Testis (tissue), 3 donors: Measurements from ENCODE around the gene SDC3. TPM values are rescaled to one million over a fixed set of nuclear protein-coding genes. Genes with fewer than 3 reads are reported as not detected.
"Not testable (repeated sequence)": the region's sequence is repeated elsewhere in the genome, so short reads cannot be mapped to it uniquely, and the experiment has no call there.

Source experiments
- DNase-seq: peaks from one replicate; pipeline ENCODE4 v3.0.0-alpha.2; 2019
- H3K27ac ChIP-seq, 2 donors: fragments of 200-600 bp; sonication (generic); one replicate each; pipeline ENCODE4 v1.5.1; 2019
- H3K27me3 ChIP-seq: fragments of 200-600 bp; sonication (generic); one replicate; pipeline ENCODE4 v1.5.1; 2019
- H3K36me3 ChIP-seq: fragments of 200-600 bp; sonication (generic); one replicate; pipeline ENCODE4 v1.5.1; 2017; ENCODE audit warnings: low read depth; ENCODE audit errors: missing control alignments
- H3K4me1 ChIP-seq: fragments of 200-600 bp; sonication (generic); one replicate; pipeline ENCODE4 v1.5.1; 2019
- H3K4me3 ChIP-seq, 2 donors: fragments of 200-600 bp; sonication (generic); one replicate each; pipeline ENCODE4 v1.5.1; 2017 to 2019
- H3K9me3 ChIP-seq: fragments of 200-600 bp; sonication (generic); one replicate; pipeline ENCODE4 v1.5.1; 2017
- CTCF ChIP-seq, 3 experiments: fragments of 450-650 bp in 2 of 3; fragments of 200-600 bp in 1 of 3; sonication (generic) in 1 of 3; IDR thresholded peaks; one replicate each; pipeline ENCODE4 v1.5.1; 2016 to 2019; ENCODE audit warnings: antibody characterized with exemption in 3 of 3, mild to moderate bottlenecking in 2 of 3, moderate library complexity in 1 of 3
- POLR2A ChIP-seq: fragments of 450-650 bp; IDR thresholded peaks from one replicate; pipeline ENCODE4 v1.6.1; 2017; ENCODE audit warnings: antibody characterized with exemption, mild to moderate bottlenecking, moderate library complexity
- WGBS, 2 donors: methylation state at CpG; one replicate each; pipeline ENCODE4 v1.1.5; 2018; 5-methylcytosine and 5-hydroxymethylcytosine counted together
- intact Hi-C: fragments of 100-400 bp; cut with DNase I; formaldehyde crosslinking; loops from one replicate; pipeline ENCODE4 v1.15.1; 2023; ENCODE audit warnings: low total_unique reads
- polyA plus RNA-seq: library from polyadenylated mRNA; stranded (reverse); fragments of 350-450 nt; fragmentation: Illumina TruSeq; extraction: RNeasy Lipid Tissue Mini Kit (QIAGEN cat#74804); gene quantifications from one replicate; pipeline ENCODE4 v1.2.3, GENCODE V29; 2014; ENCODE audit warnings: low read depth, low replicate concordance; ENCODE audit not compliant: insufficient read depth
- total RNA-seq, 2 donors: library from RNA; depleted of rRNA; stranded (reverse); fragments of >200 nt; gene quantifications; one replicate each; pipeline ENCODE4 v1.2.3, GENCODE V29; 2016

The SDC3 gene
- total and polyA plus RNA-seq, 3 donors from 2014 or later = 3.9 to 21.2 (median 6.9) TPM

GRCh38 chr1:30952098-30952497 is 43.5 kb upstream of the SDC3 start:
- TF ChIP-seq POLR2A (no peak), CTCF (IDR thresholded peaks at IDR 0.05) (no peak)
- DNase-seq = no peak
- no peaks in the 10 kb centered on the region for H3K4me1 ChIP-seq
- no peaks in the 10 kb centered on the region for H3K36me3 ChIP-seq
- H3K27ac ChIP-seq = no peak overlapping the region
- no peak overlapping the region for H3K4me3 ChIP-seq
- intact Hi-C loops = no loop called here
- no peaks in the 10 kb centered on the region for H3K27me3 ChIP-seq
- H3K9me3 ChIP-seq = no peaks in the 10 kb centered on the region
- 88 to 93% methylated on average over 5 of the region's 5 CpGs for WGBS, 2 donors

- H3K36me3 ChIP-seq = no peaks in the 10 kb centered on the region
- intact Hi-C loops = no loop called here
- no peak overlapping the region for H3K27ac ChIP-seq
- WGBS, 2 donors = 91 to 94% methylated on average over 5 of the region's 5 CpGs
- TF ChIP-seq POLR2A (no peak), CTCF (IDR thresholded peaks at IDR 0.05) (no peak)
- H3K4me1 ChIP-seq = no peaks in the 10 kb centered on the region
- H3K9me3 ChIP-seq = no peaks in the 10 kb centered on the region
- no peak overlapping the region for H3K4me3 ChIP-seq
- DNase-seq = no peak
- H3K27me3 ChIP-seq = no peaks in the 10 kb centered on the region
These were observed 42.1 kb upstream of the SDC3 start for GRCh38 chr1:30950700-30951099.

GRCh38 chr1:30950053-30950452 is 41.5 kb upstream of the SDC3 start:
- no peak overlapping the region for H3K4me3 ChIP-seq
- H3K9me3 ChIP-seq = no peaks in the 10 kb centered on the region
- no peak overlapping the region for H3K27ac ChIP-seq
- WGBS, 2 donors = 97% methylated on average over 5 of the region's 5 CpGs
- intact Hi-C loops = no loop called here
- H3K4me1 ChIP-seq = no peaks in the 10 kb centered on the region
- no peak for TF ChIP-seq CTCF (IDR thresholded peaks at IDR 0.05)
- no peak for DNase-seq
- no peaks in the 10 kb centered on the region for H3K36me3 ChIP-seq
- no peaks in the 10 kb centered on the region for H3K27me3 ChIP-seq

GRCh38 chr1:30949487-30949838 is 40.9 kb upstream of the SDC3 start:
- H3K4me3 ChIP-seq, H3K4me1 ChIP-seq, H3K36me3 ChIP-seq, intact Hi-C loops, H3K27ac ChIP-seq, H3K9me3 ChIP-seq, DNase-seq, H3K27me3 ChIP-seq: not testable (repeated sequence)
- 91% methylated on average over 1 of the region's 1 CpG; no CpG with 5 or more reads in 1 of the 2 donors for WGBS, 2 donors

- DNase-seq, H3K27me3 ChIP-seq, H3K27ac ChIP-seq, H3K9me3 ChIP-seq, intact Hi-C loops, H3K4me3 ChIP-seq, H3K4me1 ChIP-seq, H3K36me3 ChIP-seq: not testable (repeated sequence)
- 69 to 75% methylated on average over 2 of the region's 5 CpGs for WGBS, 2 donors
These were observed 40.4 kb upstream of the SDC3 start for GRCh38 chr1:30948813-30949486.

GRCh38 chr1:30948278-30948677 is 39.7 kb upstream of the SDC3 start:
- Histone ChIP-seq H3K27me3 (no peaks in the 10 kb centered on the region), H3K36me3 (no peaks in the 10 kb centered on the region), H3K9me3 (no peaks in the 10 kb centered on the region), H3K27ac (no peak overlapping the region), H3K4me3 (no peak overlapping the region), H3K4me1 (no peaks in the 10 kb centered on the region)
- no peak for DNase-seq
- TF ChIP-seq POLR2A (no peak), CTCF (IDR thresholded peaks at IDR 0.05) (no peak)
- WGBS, 2 donors = 78 to 93% methylated on average over 3 of the region's 3 CpGs
- intact Hi-C loops = no loop called here
